NT2/D1 (cell line): ENCODE measurements around the gene SIGLEC15.

Source experiments
- SUZ12 ChIP-seq: IDR thresholded peaks from 2 replicates; pipeline ENCODE4 v1.6.1; 2011; ENCODE audit not compliant: insufficient read length, insufficient read depth; ENCODE audit errors: extremely low read depth
- ZNF274 ChIP-seq: IDR thresholded peaks from 2 replicates; pipeline ENCODE4 v1.6.1; 2011; ENCODE audit warnings: mild to moderate bottlenecking, low read depth, low read length

DNA sequence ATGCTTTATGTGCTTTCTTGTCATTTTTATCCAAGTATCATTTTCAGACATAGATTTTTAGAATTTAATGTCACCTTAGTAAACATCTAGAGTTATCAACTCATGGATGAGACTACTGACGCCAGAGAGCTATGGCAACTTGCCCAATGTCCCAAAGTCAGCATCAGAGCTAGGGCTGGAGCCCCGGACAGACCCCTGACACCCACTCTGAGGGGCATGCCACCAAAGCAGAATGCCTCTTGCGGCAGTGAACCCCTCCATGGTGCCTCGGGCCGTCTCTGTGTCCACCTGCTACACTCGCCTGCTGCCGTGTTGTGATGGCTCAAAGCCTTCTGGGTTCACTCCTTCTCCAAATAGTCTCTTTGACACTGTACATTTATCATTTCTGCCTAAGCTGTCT lies 5.4 kb downstream of the SIGLEC15 start:
- TF ChIP-seq SUZ12 (no peak), ZNF274 (no peak)
